ENCODE measurements around the gene SLC39A13.
A peak's percentile ranks its signal among the peaks of the same experiment; 100 is the strongest.

GRCh38 chr11:47437746-47438418, 29.5 kb downstream of the SLC39A13 start:
- peak in 1 of 2 donors; percentile 46 for TF ChIP-seq POLR2A (IDR thresholded peaks at IDR 0.05)
- peak in 1 of 6 experiments; percentile 10 for TF ChIP-seq CTCF (IDR thresholded peaks at IDR 0.05)
